ENCODE data around the gene GPR84.

The GPR84 gene

GRCh38 chr12:54371328-54372112, 7.2 kb upstream of the GPR84 start:
- DNase-seq (ENCODE audit: extremely low spot score): no peak
- ChIA-PET POLR2A (no interaction called here), CTCF (interaction anchor here (1.0 to 5.9 kb wide), 13 partner anchors 9 to 166 kb away, joined by 3 to 49 read pairs (median 9); partner anchors contain the start of gene COPZ1)
- no peak for TF ChIP-seq CTCF (IDR thresholded peaks at IDR 0.05; ENCODE audit: control extremely low read depth, extremely low read depth, low read depth, missing control alignments)

- POLR2A ChIA-PET: no interaction called here
- DNase-seq (ENCODE audit: extremely low spot score): peak; percentile 72
These were observed 6.0 kb upstream of the GPR84 start for GRCh38 chr12:54370171-54370730.

GRCh38 chr12:54369597-54370131, 5.4 kb upstream of the GPR84 start:
- no peak for DNase-seq (ENCODE audit: extremely low spot score)
- POLR2A ChIA-PET: no interaction called here
- no peak for TF ChIP-seq CTCF (IDR thresholded peaks at IDR 0.05; ENCODE audit: control extremely low read depth, extremely low read depth, low read depth, missing control alignments)
- CTCF ChIA-PET: interaction anchor here (1.4 to 3.4 kb wide), 3 partner anchors 11 to 149 kb away, joined by 9 to 47 read pairs (median 13); no protein-coding TSS in a partner anchor

More at GRCh38 chr12:54370171-54370730, 6.0 kb upstream of the GPR84 start:
- TF ChIP-seq CTCF (IDR thresholded peaks at IDR 0.05; ENCODE audit: control extremely low read depth, extremely low read depth, low read depth, missing control alignments): peak; percentile 11
- CTCF ChIA-PET: interaction anchor here (1.4 to 5.9 kb wide), 7 partner anchors 10 to 156 kb away, joined by 7 to 49 read pairs (median 13); no protein-coding TSS in a partner anchor

- POLR2A ChIA-PET: interaction anchor here (0.7 to 1.4 kb wide), 2 partner anchors 10 to 35 kb away, joined by 3 to 6 read pairs; no protein-coding TSS in a partner anchor
- DNase-seq (ENCODE audit: extremely low spot score): peak; percentile 82
- CTCF ChIA-PET: interaction anchor here (0.6 to 4.1 kb wide), 35 partner anchors 11 to 162 kb away, joined by 3 to 61 read pairs (median 6); partner anchors contain the start of genes COPZ1 and ZNF385A
- TF ChIP-seq CTCF (IDR thresholded peaks at IDR 0.05; ENCODE audit: control extremely low read depth, extremely low read depth, low read depth, missing control alignments): peak; percentile 96
These were observed 4.7 kb upstream of the GPR84 start for GRCh38 chr12:54368709-54369596.

GRCh38 chr12:54368025-54368708, 3.9 kb upstream of the GPR84 start:
- ChIA-PET CTCF (interaction anchor here (0.6 to 4.1 kb wide), 34 partner anchors 10 to 161 kb away, joined by 3 to 61 read pairs (median 6); partner anchors contain the start of genes COPZ1 and ZNF385A), POLR2A (interaction anchor here (0.7 to 1.4 kb wide), 2 partner anchors 9 to 35 kb away, joined by 3 to 6 read pairs; no protein-coding TSS in a partner anchor)
- no peak for TF ChIP-seq CTCF (IDR thresholded peaks at IDR 0.05; ENCODE audit: control extremely low read depth, extremely low read depth, low read depth, missing control alignments)

More at GRCh38 chr12:54368025-54368708, 3.9 kb upstream of the GPR84 start:
- DNase-seq (ENCODE audit: extremely low spot score): no peak

Measured in GM10248 (cell line).